Mesenchymal stem cell (in vitro differentiated cells and primary cell): ENCODE data around the gene CLEC20A. TPM values are rescaled to one million over a fixed set of nuclear protein-coding genes. Genes with fewer than 3 reads are reported as not detected.

Experiments
- DNase-seq: peaks from one replicate; pipeline ENCODE4 v3.0.0-alpha.2; 2013
- H2AFZ ChIP-seq: one replicate; pipeline ENCODE4 v1.6.1; 2013; ENCODE audit warnings: low read depth, mild to moderate bottlenecking, control low read depth, inconsistent platforms, low read length, moderate library complexity
- H2AK5ac ChIP-seq: 2 replicates; pipeline ENCODE4 v1.6.1; 2013; ENCODE audit warnings: low read length, moderate library complexity, mild to moderate bottlenecking, inconsistent platforms; ENCODE audit not compliant: severe bottlenecking
- H2BK120ac ChIP-seq: one replicate; pipeline ENCODE4 v1.6.1; 2013; ENCODE audit warnings: low read depth, mild to moderate bottlenecking, inconsistent platforms, low read length, moderate library complexity
- H2BK12ac ChIP-seq, 2 experiments: one replicate each; pipeline ENCODE4 v1.6.1; 2013; ENCODE audit warnings: inconsistent platforms in 2 of 2, low read length in 2 of 2, mild to moderate bottlenecking in 2 of 2, moderate library complexity in 2 of 2, control low read depth in 1 of 2
- H2BK15ac ChIP-seq: one replicate; pipeline ENCODE4 v1.6.1; 2013; ENCODE audit warnings: mild to moderate bottlenecking, low read depth, inconsistent platforms; ENCODE audit not compliant: poor library complexity, severe bottlenecking
- H2BK5ac ChIP-seq: 2 replicates; pipeline ENCODE4 v1.6.1; 2013; ENCODE audit warnings: low read depth, mild to moderate bottlenecking, low read length, control low read depth, inconsistent platforms; ENCODE audit not compliant: poor library complexity, severe bottlenecking
- H3K14ac ChIP-seq, 2 experiments: one replicate each; pipeline ENCODE4 v1.6.1; 2013; ENCODE audit warnings: inconsistent platforms in 2 of 2, low read length in 2 of 2, control low read depth in 1 of 2, mild to moderate bottlenecking in 1 of 2, moderate library complexity in 1 of 2
- H3K18ac ChIP-seq, 2 experiments: one replicate each; pipeline ENCODE4 v1.6.1; 2013; ENCODE audit warnings: inconsistent platforms in 2 of 2, low read length in 2 of 2, control low read depth in 1 of 2, low read depth in 1 of 2, mild to moderate bottlenecking in 1 of 2
- H3K23ac ChIP-seq, 2 experiments: one replicate each; pipeline ENCODE4 v1.6.1; 2013; ENCODE audit warnings: inconsistent platforms in 2 of 2, low read length in 2 of 2, mild to moderate bottlenecking in 2 of 2, moderate library complexity in 2 of 2, control low read depth in 1 of 2
- H3K27ac ChIP-seq: 2 replicates; pipeline ENCODE4 v1.5.1; 2013; ENCODE audit warnings: mild to moderate bottlenecking, moderate library complexity, low read length, control low read depth, inconsistent platforms; ENCODE audit not compliant: poor library complexity, severe bottlenecking
- H3K27me3 ChIP-seq, 2 experiments: 2 replicates each; pipeline versions ENCODE4 v1.6.1 to v1.7.0; 2013; ENCODE audit warnings: low read length in 2 of 2, mild to moderate bottlenecking in 2 of 2, moderate library complexity in 2 of 2, control low read depth in 1 of 2, inconsistent platforms in 1 of 2; ENCODE audit not compliant: control insufficient read depth in 1 of 2, insufficient read depth in 1 of 2
- H3K36me3 ChIP-seq, 2 experiments: 2 replicates each; pipeline versions ENCODE4 v1.6.1 to v1.7.0; 2013; ENCODE audit warnings: low read length in 2 of 2, control low read depth in 1 of 2, inconsistent platforms in 1 of 2, low read depth in 1 of 2, mild to moderate bottlenecking in 1 of 2; ENCODE audit not compliant: insufficient read depth in 2 of 2, control insufficient read depth in 1 of 2
- H3K4ac ChIP-seq, 2 experiments: one replicate each; pipeline ENCODE4 v1.6.1; 2013; ENCODE audit warnings: inconsistent platforms in 2 of 2, low read length in 2 of 2, mild to moderate bottlenecking in 2 of 2, moderate library complexity in 2 of 2, control low read depth in 1 of 2, low read depth in 1 of 2
- H3K4me1 ChIP-seq: 2 replicates; pipeline ENCODE4 v1.6.1; 2013; ENCODE audit warnings: low read depth, low read length, control low read depth; ENCODE audit not compliant: control insufficient read depth, insufficient read depth
- H3K4me2 ChIP-seq: 2 replicates; pipeline ENCODE4 v1.6.1; 2013; ENCODE audit warnings: low read length, mild to moderate bottlenecking, inconsistent platforms; ENCODE audit not compliant: poor library complexity, severe bottlenecking
- H3K4me3 ChIP-seq, 2 experiments: 2 replicates each; pipeline versions ENCODE4 v1.5.1 to v1.7.0; 2013; ENCODE audit warnings: low read length in 2 of 2, mild to moderate bottlenecking in 2 of 2, control low read depth in 1 of 2, low read depth in 1 of 2; ENCODE audit not compliant: insufficient read depth in 1 of 2
- H3K79me1 ChIP-seq: replicated peaks from 2 replicates; pipeline ENCODE4 v1.6.1; 2013; ENCODE audit warnings: mild to moderate bottlenecking, control low read depth, low read length, inconsistent platforms; ENCODE audit not compliant: poor library complexity, severe bottlenecking
- H3K9ac ChIP-seq: 2 replicates; pipeline ENCODE4 v1.7.0; 2013; ENCODE audit warnings: mild to moderate bottlenecking, low read length, moderate library complexity
- H3K9me3 ChIP-seq: 2 replicates; pipeline ENCODE4 v1.7.0; 2013; ENCODE audit warnings: mild to moderate bottlenecking, low read length; ENCODE audit not compliant: control insufficient read depth
- H4K8ac ChIP-seq: one replicate; pipeline ENCODE4 v1.6.1; 2013; ENCODE audit warnings: inconsistent platforms, mild to moderate bottlenecking, low read length, moderate library complexity
- H4K91ac ChIP-seq: one replicate; pipeline ENCODE4 v1.6.1; 2013; ENCODE audit warnings: mild to moderate bottlenecking, low read length, inconsistent platforms
- WGBS: methylation state at CpG from one replicate; pipeline ENCODE4 v1.1.7; 2013; ENCODE audit warnings: mixed read lengths; 5-methylcytosine and 5-hydroxymethylcytosine counted together
- polyA plus RNA-seq, 2 experiments: library from polyadenylated mRNA; stranded (reverse); fragments of 200-250 nt; gene quantifications; one replicate each; pipeline ENCODE4 v1.2.3, GENCODE V29; 2013

The CLEC20A gene
- polyA plus RNA-seq (2013, experiment 1 of 2) = not detected
- polyA plus RNA-seq (2013, experiment 2 of 2) = not detected

- Histone ChIP-seq H3K27me3 (peaks cover 0 to 5% of the 10 kb centered on the region in 2 experiments), H4K91ac (peak within 1 kb of the TSS; percentile 21), H3K4me3 (no peak within 1 kb of the TSS), H3K4ac (no peak within 1 kb of the TSS), H3K14ac (no peak within 1 kb of the TSS), H4K8ac (no peak within 1 kb of the TSS), H3K4me1 (no peaks in the 10 kb centered on the region), H3K9ac (no peak within 1 kb of the TSS), H3K4me2 (no peak within 1 kb of the TSS), H2BK120ac (no peak within 1 kb of the TSS), H3K36me3 (no peaks in the 10 kb centered on the region), H2AFZ (no peak within 1 kb of the TSS), H2BK5ac (no peak within 1 kb of the TSS), H2BK15ac (no peak within 1 kb of the TSS), H2AK5ac (no peak within 1 kb of the TSS), H3K79me1 (no peaks in the 10 kb centered on the region), H2BK12ac (no peak within 1 kb of the TSS), H3K27ac (no peak within 1 kb of the TSS), H3K9me3 (no peaks in the 10 kb centered on the region), H3K18ac (no peak within 1 kb of the TSS), H3K23ac (peak within 1 kb of the TSS in 1 of 2 experiments; percentile 49)
- 97% methylated on average over 22 of the region's 26 CpGs for WGBS
- no peak for DNase-seq
These were observed at the start of gene CLEC20A for GRCh38 chr1:178496410-178497135. CLEC20A (minus strand) TSS chr1:178496964; CDS start chr1:178496939, 25 bp downstream.

GRCh38 chr1:178544531-178544930 lies 47.8 kb upstream of the CLEC20A start:
- H2AFZ ChIP-seq = no peak overlapping the region
- no peak overlapping the region for H3K14ac ChIP-seq
- no peak overlapping the region for H3K18ac ChIP-seq
- no peak overlapping the region for H3K23ac ChIP-seq
- H4K8ac ChIP-seq = no peak overlapping the region
- 95% methylated on average over 9 of the region's 9 CpGs for WGBS
- H2BK120ac ChIP-seq = no peak overlapping the region
- no peak overlapping the region for H2BK5ac ChIP-seq
- H2BK15ac ChIP-seq = peak overlapping the region; percentile 34
- no peak overlapping the region for H2BK12ac ChIP-seq
- H3K27me3 ChIP-seq = no peaks in the 10 kb centered on the region
- H3K4me2 ChIP-seq = no peak overlapping the region
- no peak overlapping the region for H2AK5ac ChIP-seq
- peaks cover 10 to 37% of the 10 kb centered on the region in 2 experiments for H3K36me3 ChIP-seq
- H4K91ac ChIP-seq = no peak overlapping the region
- peaks cover 18% of the 10 kb centered on the region for H3K79me1 ChIP-seq
- H3K9me3 ChIP-seq = no peaks in the 10 kb centered on the region
- H3K27ac ChIP-seq = no peak overlapping the region
- peak overlapping the region in 1 of 2 experiments; percentile 88 for H3K4me3 ChIP-seq
- H3K4me1 ChIP-seq = peaks cover 13% of the 10 kb centered on the region
- no peak overlapping the region for H3K4ac ChIP-seq
- peak overlapping the region; percentile 85 for H3K9ac ChIP-seq
- DNase-seq = no peak

- no peak overlapping the region for H2BK120ac ChIP-seq
- 10% methylated on average over 10 of the region's 10 CpGs for WGBS
These were observed 46.5 kb upstream of the CLEC20A start for GRCh38 chr1:178543290-178543607.

GRCh38 chr1:178542554-178543289 lies 46.0 kb upstream of the CLEC20A start:
- Histone ChIP-seq H3K4me2 (peak overlapping the region; percentile 89), H2AFZ (peak overlapping the region; percentile 96), H3K27ac (peak overlapping the region; percentile 81), H2BK120ac (peak overlapping the region; percentile 97), H3K9me3 (no peaks in the 10 kb centered on the region), H3K27me3 (no peaks in the 10 kb centered on the region), H4K8ac (peak overlapping the region; percentile 99), H2BK5ac (peak overlapping the region; percentile 69), H2BK12ac (peak overlapping the region in 1 of 2 experiments; percentile 93), H4K91ac (peak overlapping the region; percentile 93), H3K14ac (peak overlapping the region in 1 of 2 experiments; percentile 85), H3K4ac (peak overlapping the region in 1 of 2 experiments; percentile 89), H3K18ac (peak overlapping the region; percentile 93 to 95), H2BK15ac (peak overlapping the region; percentile 80), H3K4me1 (peaks cover 30% of the 10 kb centered on the region), H3K23ac (no peak overlapping the region), H3K79me1 (peaks cover 14% of the 10 kb centered on the region), H2AK5ac (no peak overlapping the region), H3K9ac (peak overlapping the region; percentile 85), H3K36me3 (peaks cover 5 to 21% of the 10 kb centered on the region in 2 experiments), H3K4me3 (peak overlapping the region; percentile 74 to 88)
- peak; percentile 87 for DNase-seq
- under 1% methylated on average over 37 of the region's 66 CpGs for WGBS

More at GRCh38 chr1:178543290-178543607, 46.5 kb upstream of the CLEC20A start:
- Histone ChIP-seq H2BK5ac (no peak overlapping the region), H3K27me3 (no peaks in the 10 kb centered on the region), H3K18ac (peak overlapping the region; percentile 40 to 57), H3K14ac (no peak overlapping the region), H3K9ac (peak overlapping the region; percentile 85), H2AK5ac (no peak overlapping the region), H2BK12ac (no peak overlapping the region), H3K27ac (peak overlapping the region; percentile 81), H3K4me3 (peak overlapping the region; percentile 74 to 88), H3K79me1 (peaks cover 18% of the 10 kb centered on the region), H2BK15ac (no peak overlapping the region), H4K8ac (peak overlapping the region; percentile 38), H3K4me2 (peak overlapping the region; percentile 84), H2AFZ (no peak overlapping the region), H3K9me3 (no peaks in the 10 kb centered on the region), H3K36me3 (peaks cover 10 to 26% of the 10 kb centered on the region in 2 experiments), H3K4me1 (peaks cover 25% of the 10 kb centered on the region), H3K4ac (no peak overlapping the region), H4K91ac (no peak overlapping the region), H3K23ac (no peak overlapping the region)
- no peak for DNase-seq
